Measurements from ENCODE around the gene SEMA4B.

DNA sequence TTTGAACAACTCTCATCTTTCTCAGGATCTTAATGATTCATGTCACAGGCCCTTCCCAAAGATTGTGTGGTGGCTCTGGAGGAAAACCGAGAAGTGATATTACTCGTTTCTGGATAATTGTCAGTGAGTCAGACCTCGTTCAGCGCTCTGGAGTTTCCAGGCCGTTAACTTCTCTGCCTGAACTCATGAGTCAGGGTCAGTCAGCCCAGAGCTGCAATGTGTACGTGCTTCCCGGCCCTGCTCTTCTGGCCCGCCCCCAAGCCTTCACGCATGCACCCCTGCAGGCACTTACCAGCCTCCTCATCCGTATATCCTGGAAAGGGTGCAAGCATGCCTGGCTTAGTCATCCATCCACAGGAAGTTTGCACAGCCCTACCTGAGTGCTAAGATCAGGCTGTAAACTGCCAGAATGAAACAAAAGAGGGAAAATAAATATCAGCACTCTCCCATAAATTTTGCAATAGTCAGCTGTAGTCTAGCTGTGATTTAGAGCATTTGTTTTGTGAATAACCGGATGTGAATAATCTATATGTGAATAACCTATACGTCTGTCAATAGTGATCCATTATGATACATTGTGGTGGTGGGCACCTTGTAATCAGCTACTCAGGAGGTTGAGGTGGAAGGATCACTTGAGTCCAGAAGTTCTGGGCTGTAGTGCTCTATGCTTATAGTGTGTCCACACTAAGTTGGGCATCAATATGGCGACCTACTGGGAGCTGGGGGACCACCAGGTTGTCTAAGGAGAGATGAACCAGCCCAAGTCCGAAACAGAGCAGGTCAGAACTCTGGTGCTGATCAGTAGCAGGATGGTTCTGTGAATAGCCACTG is 35.3 kb upstream of the SEMA4B start:
- TF ChIP-seq, protein P1, sequence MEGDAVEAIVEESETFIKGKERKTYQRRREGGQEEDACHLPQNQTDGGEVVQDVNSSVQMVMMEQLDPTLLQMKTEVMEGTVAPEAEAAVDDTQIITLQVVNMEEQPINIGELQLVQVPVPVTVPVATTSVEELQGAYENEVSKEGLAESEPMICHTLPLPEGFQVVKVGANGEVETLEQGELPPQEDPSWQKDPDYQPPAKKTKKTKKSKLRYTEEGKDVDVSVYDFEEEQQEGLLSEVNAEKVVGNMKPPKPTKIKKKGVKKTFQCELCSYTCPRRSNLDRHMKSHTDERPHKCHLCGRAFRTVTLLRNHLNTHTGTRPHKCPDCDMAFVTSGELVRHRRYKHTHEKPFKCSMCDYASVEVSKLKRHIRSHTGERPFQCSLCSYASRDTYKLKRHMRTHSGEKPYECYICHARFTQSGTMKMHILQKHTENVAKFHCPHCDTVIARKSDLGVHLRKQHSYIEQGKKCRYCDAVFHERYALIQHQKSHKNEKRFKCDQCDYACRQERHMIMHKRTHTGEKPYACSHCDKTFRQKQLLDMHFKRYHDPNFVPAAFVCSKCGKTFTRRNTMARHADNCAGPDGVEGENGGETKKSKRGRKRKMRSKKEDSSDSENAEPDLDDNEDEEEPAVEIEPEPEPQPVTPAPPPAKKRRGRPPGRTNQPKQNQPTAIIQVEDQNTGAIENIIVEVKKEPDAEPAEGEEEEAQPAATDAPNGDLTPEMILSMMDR (IDR thresholded peaks at IDR 0.05): no peak
- TF ChIP-seq TEAD1 (CRISPR knock-in tag; IDR thresholded peaks at IDR 0.05) (no peak), FOXJ3 (CRISPR knock-in tag; IDR thresholded peaks at IDR 0.05; ENCODE audit: borderline replicate concordance) (no peak)

Data from WTC11 (cell line).